Measurements from ENCODE around the gene GAL3ST3. TPM values are rescaled to one million over a fixed set of nuclear protein-coding genes. Genes with fewer than 3 reads are reported as not detected.

The GAL3ST3 gene
- total and polyA plus RNA-seq, 2 of the 8 experiments (the other 6 are each of a cell fraction or from before 2014, with no cell fraction given) = 21.1 to 21.4 TPM

DNA sequence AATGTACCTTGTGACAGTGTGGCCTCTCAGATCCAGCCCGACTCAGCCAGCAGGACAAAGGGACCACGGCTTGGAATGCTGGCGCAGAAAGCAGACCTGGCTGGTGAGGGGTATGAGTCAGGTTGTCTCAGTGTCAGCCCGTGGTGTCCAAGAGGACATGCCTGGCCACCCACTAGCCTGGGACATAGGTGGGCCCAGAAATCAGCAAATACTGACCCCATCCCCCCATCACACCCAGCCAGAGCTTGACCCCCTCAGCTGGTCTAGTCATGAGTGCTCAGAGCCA is 42.1 kb downstream of the GAL3ST3 start:
- FAIRE-seq (no peak), DNase-seq (ENCODE audit: low read depth in 1 of 2, low spot score in 2 of 2) (no peak)
- H2AK5ac ChIP-seq (ENCODE audit: low read depth, low read length) = no peak overlapping the region
- H3K56ac ChIP-seq (replicated peaks; ENCODE audit: insufficient read length, low read depth, low read length) = no peak overlapping the region
- H3K4me2 ChIP-seq (ENCODE audit: insufficient read depth in 1 of 2, low read depth in 2 of 2, low read length in 2 of 2) = no peak overlapping the region; a peak in 1 of 4 replicates
- no peak overlapping the region for H2BK120ac ChIP-seq (replicated peaks; ENCODE audit: low read depth, low read length)
- ChIA-PET POLR2A (ENCODE audit: partially characterized antibody) (interaction anchor here (1.1 to 1.5 kb wide), 2 partner anchors 44 to 147 kb away, joined by 3 to 4 read pairs; partner anchors contain the start of gene MUS81), CTCF (ENCODE audit: partially characterized antibody) (interaction anchor here (0.8 to 3.1 kb wide), 3 partner anchors 16 to 105 kb away, joined by 3 to 15 read pairs (median 9); no protein-coding TSS in a partner anchor)
- peaks cover 0 to 21% (median 8%) of the 10 kb centered on the region in 4 experiments; a peak in 5 of 7 replicates for H3K4me1 ChIP-seq (replicated peaks in 1 of 4; ENCODE audit: control insufficient read depth in 3 of 4, insufficient read depth in 4 of 4, low read length in 3 of 4)
- H3K27ac ChIP-seq (ENCODE audit: low read depth, low read length) = no peak overlapping the region
- no peak overlapping the region for H4K91ac ChIP-seq (replicated peaks; ENCODE audit: insufficient read length, low read length)
- H3K79me2 ChIP-seq (ENCODE audit: control insufficient read depth in 1 of 2, insufficient read depth in 2 of 2, low read length in 2 of 2) = peaks cover 0 to 10% of the 10 kb centered on the region in 2 experiments; a peak in 2 of 4 replicates
- peaks cover 8% of the 10 kb centered on the region for H3K79me1 ChIP-seq (ENCODE audit: low read depth, low read length)
- H3K9me3 ChIP-seq (ENCODE audit: insufficient read depth in 2 of 2, low read depth in 1 of 2, low read length in 1 of 2) = no peaks in the 10 kb centered on the region
- H3K18ac ChIP-seq (ENCODE audit: extremely low read depth, low read length) = no peak overlapping the region
- H3K36me3 ChIP-seq (ENCODE audit: control insufficient read depth in 2 of 4, insufficient read depth in 4 of 4, low read length in 3 of 4) = peaks cover 0 to 10% (median 4%) of the 10 kb centered on the region in 4 experiments; a peak in 5 of 8 replicates
- H3K9ac ChIP-seq (replicated peaks in 1 of 4; ENCODE audit: extremely low read depth in 1 of 4, low read depth in 3 of 4, low read length in 3 of 4) = no peak overlapping the region
- no peak overlapping the region for H3K4me3 ChIP-seq (ENCODE audit: extremely low read depth in 1 of 4, insufficient read depth in 2 of 4, low read depth in 3 of 4, low read length in 4 of 4)
- peak overlapping the region; percentile 49; the same call in 1 of the 2 replicates for H2BK5ac ChIP-seq (ENCODE audit: low read depth, low read length)
- no peak overlapping the region for H3K14ac ChIP-seq (ENCODE audit: insufficient read length)
- H3K23ac ChIP-seq (ENCODE audit: insufficient read length) = no peak overlapping the region
- TF ChIP-seq CHD1 (IDR thresholded peaks at IDR 0.05; ENCODE audit: low read depth, low read length) (no peak), MAFK (IDR thresholded peaks at IDR 0.05; ENCODE audit: low read depth, low read length) (no peak), GTF2F1 (IDR thresholded peaks at IDR 0.05; ENCODE audit: borderline replicate concordance, low read depth, low read length) (no peak), KDM1A (IDR thresholded peaks at IDR 0.05; ENCODE audit: borderline replicate concordance, low read length) (no peak), EZH2 (IDR thresholded peaks at IDR 0.05; ENCODE audit: low read depth, low read length, severe bottlenecking) (no peak), SUZ12 (IDR thresholded peaks at IDR 0.05; ENCODE audit: low read length) (no peak), BCL11A (IDR thresholded peaks at IDR 0.05; ENCODE audit: low read depth in 2 of 2, low read length in 2 of 2) (no peak), POLR2AphosphoS5 (IDR thresholded peaks at IDR 0.05; ENCODE audit: low read depth, low read length) (0 out of 2 replicates have a peak, but pooled peaks have one; percentile 4), HDAC6 (IDR thresholded peaks at IDR 0.05; ENCODE audit: low read depth, low read length) (no peak)
- 79% methylated on average over 4 of the region's 4 CpGs; no CpG with 5 or more reads in 1 of the 2 experiments for WGBS, 2 experiments (ENCODE audit: extremely low coverage in 1 of 2, insufficient coverage in 1 of 2, insufficient read length in 1 of 2, insufficient replicate concordance in 2 of 2, low coverage in 1 of 2, low lambda C conversion rate in 2 of 2, missing lambda C conversion rate in 1 of 2)
- peaks cover 0 to 4% of the 10 kb centered on the region in 2 experiments for H4K20me1 ChIP-seq (replicated peaks in 1 of 2; ENCODE audit: control insufficient read depth in 1 of 2, insufficient read depth in 2 of 2, low read length in 2 of 2)
- no peak overlapping the region for H3K4ac ChIP-seq (replicated peaks; ENCODE audit: insufficient read length, low read depth, low read length)
- H3K23me2 ChIP-seq (ENCODE audit: low read depth, low read length) = peaks cover 2% of the 10 kb centered on the region; the same call in 1 of the 2 replicates
- H2BK15ac ChIP-seq (ENCODE audit: low read length) = 0 out of 2 replicates have a peak overlapping the region, but pooled peaks have one; percentile 18
- H4K5ac ChIP-seq (ENCODE audit: insufficient read length, low read depth, low read length) = no peak overlapping the region
- peaks cover 3 to 13% (median 11%) of the 10 kb centered on the region in 4 experiments for H3K27me3 ChIP-seq (replicated peaks in 1 of 4; ENCODE audit: control insufficient read depth in 3 of 4, extremely low read depth in 1 of 4, insufficient read depth in 3 of 4, low read length in 3 of 4)
- no peak overlapping the region for H2BK20ac ChIP-seq (ENCODE audit: low read length)
- peak overlapping the region; percentile 71; the same call in 1 of the 2 replicates for H2BK12ac ChIP-seq (ENCODE audit: low read depth, low read length)
- no peak overlapping the region for H2AFZ ChIP-seq (ENCODE audit: low read length)
- H4K8ac ChIP-seq (ENCODE audit: extremely low read depth, insufficient read depth, low read length) = no peak overlapping the region

Measured in H1 (cell line).